Uterus (tissue), 2 donors: ENCODE results near the gene ANXA3.

Source experiments
- CTCF ChIP-seq, 4 experiments: fragments of 200-600 bp in 2 of 4; fragments of 450-650 bp in 2 of 4; sonication (generic) in 2 of 4; IDR thresholded peaks; one replicate each; pipeline ENCODE4 v1.5.1; 2016 to 2019; ENCODE audit warnings: antibody characterized with exemption in 4 of 4, mild to moderate bottlenecking in 2 of 4, moderate library complexity in 1 of 4
- POLR2A ChIP-seq, 2 donors: fragments of 450-650 bp; IDR thresholded peaks; one replicate each; pipeline ENCODE4 v1.6.1; 2016; ENCODE audit warnings: antibody characterized with exemption in 2 of 2, mild to moderate bottlenecking in 1 of 2, moderate library complexity in 1 of 2

- TF ChIP-seq CTCF (IDR thresholded peaks at IDR 0.05) (no peak), POLR2A (IDR thresholded peaks at IDR 0.05) (no peak)
Measured at GRCh38 chr4:78565971-78566372, 14.4 kb downstream of the ANXA3 start.
